GM18498 (cell line): ENCODE data around the gene SF3B6.
A peak's percentile ranks its signal among the peaks of the same experiment; 100 is the strongest.
"Not testable (repeated sequence)": the region's sequence is repeated elsewhere in the genome, so short reads cannot be mapped to it uniquely, and the experiment has no call there.

Experiments
- ATAC-seq: cut with Tn5 transposase; IDR thresholded peaks from one replicate; pipeline ENCODE4 v1.9.1; 2021; ENCODE audit warnings: mild to moderate bottlenecking, moderate library complexity; ENCODE audit not compliant: unreplicated experiment

The SF3B6 gene

GRCh38 chr2:24052951-24053350 is 23.2 kb downstream of the SF3B6 start:
- ATAC-seq: no peak

GRCh38 chr2:24051833-24052232 is 24.3 kb downstream of the SF3B6 start:
- ATAC-seq: no peak

GRCh38 chr2:24050041-24050979 is 25.8 kb downstream of the SF3B6 start:
- no peak for ATAC-seq

GRCh38 chr2:24049485-24050021 is 26.6 kb downstream of the SF3B6 start, which contains the start of gene FKBP1B:
Gene FKBP1B (plus strand): TSS chr2:24049741. CDS start chr2:24049850, 109 bp downstream.
- peak; percentile 24 for ATAC-seq

- ATAC-seq: no peak
Observed at GRCh38 chr2:24048769-24049484, 27.2 kb downstream of the SF3B6 start.

GRCh38 chr2:24047703-24048033 is 28.5 kb downstream of the SF3B6 start:
- no peak for ATAC-seq

GRCh38 chr2:24046930-24047702 is 29.0 kb downstream of the SF3B6 start, which contains the start of gene WDCP:
Gene WDCP (minus strand): TSS chr2:24047391. CDS start chr2:24039494, 7,897 bp downstream.
- ATAC-seq: peak; percentile 99

- ATAC-seq: no peak
Observed at GRCh38 chr2:24046599-24046929, 29.6 kb downstream of the SF3B6 start.

- no peak for ATAC-seq
Observed at GRCh38 chr2:24045511-24046508, 30.3 kb downstream of the SF3B6 start.

- not testable (repeated sequence) for ATAC-seq
Observed at GRCh38 chr2:24043133-24043532, 33.0 kb downstream of the SF3B6 start.

GRCh38 chr2:24040511-24040910 is 35.6 kb downstream of the SF3B6 start:
- ATAC-seq: no peak

- ATAC-seq: no peak
Observed at GRCh38 chr2:24038786-24039499, 37.2 kb downstream of the SF3B6 start.

- ATAC-seq: no peak
Observed at GRCh38 chr2:24026233-24026632, 49.9 kb downstream of the SF3B6 start.

GRCh38 chr2:24024996-24025663 is 51.0 kb downstream of the SF3B6 start:
- ATAC-seq: no peak

- no peak for ATAC-seq
Observed at GRCh38 chr2:24024018-24024417, 52.1 kb downstream of the SF3B6 start.

- ATAC-seq: no peak
Observed at GRCh38 chr2:24022975-24023575, 53.1 kb downstream of the SF3B6 start.

- ATAC-seq: no peak
Observed at GRCh38 chr2:24022324-24022974, 53.7 kb downstream of the SF3B6 start.
